ENCODE data around the gene HOXB2. TPM values are rescaled to one million over a fixed set of nuclear protein-coding genes. Genes with fewer than 3 reads are reported as not detected.

The HOXB2 gene
- total and polyA plus RNA-seq, 2 of the 8 experiments (the other 6 are each of a cell fraction or from before 2014, with no cell fraction given): not detected

GRCh38 chr17:48541577-48542113 is 3.3 kb downstream of the HOXB2 start:
- peak overlapping the region; percentile 23 to 56 (median 37); a peak in 7 of 8 replicates for H3K4me3 ChIP-seq (ENCODE audit: extremely low read depth in 1 of 4, insufficient read depth in 2 of 4, low read depth in 3 of 4, low read length in 4 of 4)
- H4K20me1 ChIP-seq (replicated peaks in 1 of 2; ENCODE audit: control insufficient read depth in 1 of 2, insufficient read depth in 2 of 2, low read length in 2 of 2): peaks cover 5 to 8% of the 10 kb centered on the region in 2 experiments
- CTCF ChIA-PET (ENCODE audit: partially characterized antibody): interaction anchor here (0.6 to 3.4 kb wide), 7 partner anchors 9 to 54 kb away, joined by 3 to 14 read pairs (median 6); no protein-coding TSS in a partner anchor
- H3K9me3 ChIP-seq (ENCODE audit: insufficient read depth in 2 of 2, low read depth in 1 of 2, low read length in 1 of 2): no peaks in the 10 kb centered on the region
- H2AFZ ChIP-seq (ENCODE audit: low read length): no peak overlapping the region; the same call in 1 of the 2 replicates
- H4K8ac ChIP-seq (ENCODE audit: extremely low read depth, insufficient read depth, low read length): peak overlapping the region; percentile 83; the same call in 1 of the 2 replicates
- FAIRE-seq (no peak), DNase-seq (ENCODE audit: low read depth in 1 of 2, low spot score in 2 of 2) (peak in 1 of 2 experiments; percentile 67)
- H4K91ac ChIP-seq (replicated peaks; ENCODE audit: insufficient read length, low read length): no peak overlapping the region
- H2BK15ac ChIP-seq (ENCODE audit: low read length): no peak overlapping the region
- no peak overlapping the region for H2BK20ac ChIP-seq (ENCODE audit: low read length)
- peak overlapping the region; percentile 42; the same call in 1 of the 2 replicates for H3K18ac ChIP-seq (ENCODE audit: extremely low read depth, low read length)
- H3K9ac ChIP-seq (replicated peaks in 1 of 4; ENCODE audit: extremely low read depth in 1 of 4, low read depth in 3 of 4, low read length in 3 of 4): no peak overlapping the region
- no peaks in the 10 kb centered on the region for H3K79me1 ChIP-seq (ENCODE audit: low read depth, low read length)
- H3K4me2 ChIP-seq (ENCODE audit: insufficient read depth in 1 of 2, low read depth in 2 of 2, low read length in 2 of 2): peak overlapping the region; percentile 65 to 91
- H4K5ac ChIP-seq (ENCODE audit: insufficient read length, low read depth, low read length): no peak overlapping the region
- no peak overlapping the region for H3K23ac ChIP-seq (ENCODE audit: insufficient read length)
- H3K27me3 ChIP-seq (replicated peaks in 1 of 4; ENCODE audit: control insufficient read depth in 3 of 4, extremely low read depth in 1 of 4, insufficient read depth in 3 of 4, low read length in 3 of 4): peaks cover 68 to 84% (median 80%) of the 10 kb centered on the region in 4 experiments
- peaks cover 0 to 3% (median 0%) of the 10 kb centered on the region in 4 experiments; a peak in 1 of 8 replicates for H3K36me3 ChIP-seq (ENCODE audit: control insufficient read depth in 2 of 4, insufficient read depth in 4 of 4, low read length in 3 of 4)
- H3K4me1 ChIP-seq (replicated peaks in 1 of 4; ENCODE audit: control insufficient read depth in 3 of 4, insufficient read depth in 4 of 4, low read length in 3 of 4): peaks cover 0 to 13% (median 8%) of the 10 kb centered on the region in 4 experiments; a peak in 6 of 7 replicates
- H2BK12ac ChIP-seq (ENCODE audit: low read depth, low read length): peak overlapping the region; percentile 60; the same call in 1 of the 2 replicates
- H3K27ac ChIP-seq (ENCODE audit: low read depth, low read length): no peak overlapping the region
- H2BK120ac ChIP-seq (replicated peaks; ENCODE audit: low read depth, low read length): no peak overlapping the region
- no peak overlapping the region for H3K4ac ChIP-seq (replicated peaks; ENCODE audit: insufficient read length, low read depth, low read length)
- no peaks in the 10 kb centered on the region; the same call in 1 of the 2 replicates for H3K23me2 ChIP-seq (ENCODE audit: low read depth, low read length)
- H3K79me2 ChIP-seq (ENCODE audit: control insufficient read depth in 1 of 2, insufficient read depth in 2 of 2, low read length in 2 of 2): no peaks in the 10 kb centered on the region
- 0 out of 2 replicates have a peak overlapping the region, but pooled peaks have one; percentile 15 for H2BK5ac ChIP-seq (ENCODE audit: low read depth, low read length)
- 2% methylated on average over 27 of the region's 36 CpGs; no CpG with 5 or more reads in 1 of the 2 experiments for WGBS, 2 experiments (ENCODE audit: extremely low coverage in 1 of 2, insufficient coverage in 1 of 2, insufficient read length in 1 of 2, insufficient replicate concordance in 2 of 2, low coverage in 1 of 2, low lambda C conversion rate in 2 of 2, missing lambda C conversion rate in 1 of 2)
- POLR2A ChIA-PET (ENCODE audit: partially characterized antibody): interaction anchor here (0.9 kb wide), 3 partner anchors 13 to 21 kb away, joined by 3 read pairs; no protein-coding TSS in a partner anchor
- H3K56ac ChIP-seq (replicated peaks; ENCODE audit: insufficient read length, low read depth, low read length): no peak overlapping the region
- no peak overlapping the region for H3K14ac ChIP-seq (ENCODE audit: insufficient read length)
- H2AK5ac ChIP-seq (ENCODE audit: low read depth, low read length): no peak overlapping the region
- TF ChIP-seq RNF2 (IDR thresholded peaks at IDR 0.05; ENCODE audit: borderline replicate concordance, low read depth, low read length, missing control alignments, poor library complexity, severe bottlenecking): peak; percentile 93
- TF ChIP-seq CHD2 (IDR thresholded peaks at IDR 0.05; ENCODE audit: low read length): no peak
- peak; percentile 30 for TF ChIP-seq ASH2L (IDR thresholded peaks at IDR 0.05; ENCODE audit: low read length)
- TF ChIP-seq SIX5 (IDR thresholded peaks at IDR 0.05; ENCODE audit: low read depth, low read length): no peak
- TF ChIP-seq SUZ12 (IDR thresholded peaks at IDR 0.05; ENCODE audit: low read length): peak; percentile 85
- peak; percentile 88 for TF ChIP-seq YY1 (IDR thresholded peaks at IDR 0.05; ENCODE audit: low read depth, low read length)
- TF ChIP-seq KDM4A (IDR thresholded peaks at IDR 0.05; ENCODE audit: low read depth, low read length, severe bottlenecking): peak; percentile 46
- TF ChIP-seq TBP (IDR thresholded peaks at IDR 0.05; ENCODE audit: low read depth, low read length): no peak
- peak; percentile 88 for TF ChIP-seq EZH2 (IDR thresholded peaks at IDR 0.05; ENCODE audit: low read depth, low read length, severe bottlenecking)
